T-cell (primary cell): Measurements from ENCODE around the gene SOX10. TPM values are rescaled to one million over a fixed set of nuclear protein-coding genes. Genes with fewer than 3 reads are reported as not detected.

Experiments used
- ATAC-seq, 4 experiments: fragments of 200-7000 bp in 3 of 4; fragments of 150-1000 bp in 1 of 4; cut with Tn5 transposase; replicated peaks in 1 of 4; 1 replicate in 3 of 4; 2 replicates in 1 of 4; pipeline ENCODE4 v1.10.0; 2021; ENCODE audit warnings: moderate library complexity in 3 of 4, mild to moderate bottlenecking in 2 of 4, moderate number of reproducible peaks in 1 of 4
- CTCF ChIA-PET, 2 donors: fragments of 300-600 bp; sonication (Branson Sonifier 250); formaldehyde crosslinking; loops; one replicate each; lab custom pipeline; 2022; ENCODE audit warnings: antibody characterized with exemption in 2 of 2; lab: Charles Lee
- POLR2A ChIA-PET, 2 donors: fragments of 300-600 bp; sonication (Branson Sonifier 250); formaldehyde crosslinking; loops; one replicate each; lab custom pipeline; 2022; ENCODE audit warnings: antibody characterized with exemption in 2 of 2; lab: Charles Lee
- DNase-seq, 35 experiments: peaks; one replicate each; pipeline versions ENCODE4 v3.0.0 to v3.0.0-alpha.2; 2013 to 2023
- H3K27ac ChIP-seq: one replicate; pipeline ENCODE4 v1.5.1; 2013; ENCODE audit warnings: low read length
- H3K27me3 ChIP-seq, 2 experiments: replicated peaks in 1 of 2; 1 replicate in 1 of 2; 2 replicates in 1 of 2; pipeline versions ENCODE4 v1.6.1 to v1.7.0; 2013; ENCODE audit warnings: low read length in 1 of 2, mixed read lengths in 1 of 2; ENCODE audit not compliant: control insufficient read depth in 2 of 2, insufficient read depth in 2 of 2; ENCODE audit errors: extremely low read depth in 1 of 2
- H3K36me3 ChIP-seq, 2 donors: 1 replicate in 1 of 2; 2 replicates in 1 of 2; pipeline versions ENCODE4 v1.6.1 to v1.7.0; 2013; ENCODE audit warnings: low read length in 1 of 2; ENCODE audit not compliant: control insufficient read depth in 2 of 2, insufficient read depth in 1 of 2; ENCODE audit errors: extremely low read depth in 1 of 2
- H3K4me1 ChIP-seq, 2 experiments: 1 replicate in 1 of 2; 2 replicates in 1 of 2; pipeline versions ENCODE4 v1.6.1 to v1.7.0; 2013; ENCODE audit warnings: low read length in 2 of 2, mixed read lengths in 1 of 2; ENCODE audit not compliant: insufficient read depth in 2 of 2, control insufficient read depth in 1 of 2; ENCODE audit errors: extremely low read depth in 1 of 2
- H3K4me3 ChIP-seq, 2 donors: 1 replicate in 1 of 2; 2 replicates in 1 of 2; pipeline versions ENCODE4 v1.5.1 to v1.7.0; 2013; ENCODE audit warnings: mild to moderate bottlenecking in 2 of 2, low read length in 1 of 2, moderate library complexity in 1 of 2; ENCODE audit not compliant: control insufficient read depth in 1 of 2; ENCODE audit errors: extremely low read depth in 1 of 2
- H3K9me3 ChIP-seq: 2 replicates; pipeline ENCODE4 v1.7.0; 2013
- H3K27ac Mint-ChIP-seq, 2 donors: one replicate each; pipeline ENCODE4 v1.8.0; 2020 to 2021; ENCODE audit warnings: mild to moderate bottlenecking in 2 of 2, mixed read lengths in 2 of 2
- H3K27me3 Mint-ChIP-seq, 2 donors: one replicate each; pipeline ENCODE4 v1.8.0; 2021 to 2022; ENCODE audit warnings: mixed read lengths in 2 of 2
- H3K36me3 Mint-ChIP-seq: one replicate; pipeline ENCODE4 v1.8.0; 2021; ENCODE audit warnings: mixed read lengths
- H3K4me1 Mint-ChIP-seq, 3 donors: one replicate each; pipeline ENCODE4 v1.8.0; 2020 to 2022; ENCODE audit warnings: mixed read lengths in 3 of 3, mild to moderate bottlenecking in 1 of 3
- H3K4me3 Mint-ChIP-seq, 3 donors: one replicate each; pipeline ENCODE4 v1.8.0; 2020 to 2022; ENCODE audit warnings: mild to moderate bottlenecking in 3 of 3, mixed read lengths in 3 of 3, moderate library complexity in 3 of 3
- H3K9me3 Mint-ChIP-seq, 3 donors: one replicate each; pipeline ENCODE4 v1.8.0; 2020 to 2022; ENCODE audit warnings: mixed read lengths in 3 of 3
- WGBS: methylation state at CpG from one replicate; pipeline ENCODE4 v1.1.5; 2013; ENCODE audit warnings: missing lambda C conversion rate; ENCODE audit not compliant: insufficient coverage; 5-methylcytosine and 5-hydroxymethylcytosine counted together
- total RNA-seq, 35 experiments: library from RNA in 6 of 35; stranded (reverse) in 6 of 35; fragments of 120-200 nt in 1 of 35; gene quantifications; one replicate each; pipeline versions ENCODE4 v1.2.1 to v1.2.4 and lab custom pipeline; 2013 to 2026

SOX10 gene
- total RNA-seq, 5 donors from 2014 or later (not counting 1 experiment from before 2014, with no cell fraction given) = not detected

GRCh38 chr22:37989146-37990045 lies 5.0 kb upstream of the SOX10 start:
- Histone ChIP-seq H3K27ac (no peak overlapping the region), H3K4me3 (no peak overlapping the region), H3K9me3 (no peaks in the 10 kb centered on the region), H3K36me3 (no peaks in the 10 kb centered on the region), H3K27me3 (no peaks in the 10 kb centered on the region), H3K4me1 (peaks cover 0 to 19% of the 10 kb centered on the region in 2 experiments)
- no peak overlapping the region for H3K4me3 Mint-ChIP-seq
- no peak overlapping the region for H3K27ac Mint-ChIP-seq
- ATAC-seq (no peak), DNase-seq (no peak)
- CTCF ChIA-PET = no interaction called here
- H3K36me3 Mint-ChIP-seq = peaks cover 3% of the 10 kb centered on the region
- 87% methylated on average over 9 of the region's 14 CpGs for WGBS
- POLR2A ChIA-PET = no interaction called here
- H3K9me3 Mint-ChIP-seq = no peaks in the 10 kb centered on the region
- H3K27me3 Mint-ChIP-seq = no peaks in the 10 kb centered on the region
- H3K4me1 Mint-ChIP-seq = peaks cover 0 to 6% (median 2%) of the 10 kb centered on the region in 3 donors

- no CpG with 5 or more reads among the region's 7 CpGs for WGBS
- no peaks in the 10 kb centered on the region for H3K4me1 ChIP-seq
- H3K27ac Mint-ChIP-seq = no peak overlapping the region
Observed at GRCh38 chr22:37986371-37986770, 2.0 kb upstream of the SOX10 start.

GRCh38 chr22:37985751-37986281 lies 1.5 kb upstream of the SOX10 start:
- whole genome bisulfite sequencing = 99% methylated on average over 15 of the region's 27 CpGs
- H3K9me3 ChIP-seq = no peaks in the 10 kb centered on the region
- Mint-ChIP-seq H3K4me3 (no peak overlapping the region), H3K9me3 (no peaks in the 10 kb centered on the region), H3K27ac (no peak overlapping the region), H3K4me1 (no peaks in the 10 kb centered on the region), H3K36me3 (no peaks in the 10 kb centered on the region), H3K27me3 (no peaks in the 10 kb centered on the region)
- no peak overlapping the region for H3K4me3 ChIP-seq
- ATAC-seq (no peak), DNase-seq (no peak)
- H3K27me3 ChIP-seq = no peaks in the 10 kb centered on the region
- ChIA-PET CTCF (interaction anchor here in 1 of 2 donors (0.7 kb wide), 1 partner anchor 648 kb away, joined by 5 read pairs; no protein-coding TSS in a partner anchor), POLR2A (no interaction called here)
- H3K27ac ChIP-seq = no peak overlapping the region
- no peaks in the 10 kb centered on the region for H3K4me1 ChIP-seq
- H3K36me3 ChIP-seq = no peaks in the 10 kb centered on the region

More at GRCh38 chr22:37986371-37986770, 2.0 kb upstream of the SOX10 start:
- Mint-ChIP-seq H3K4me1 (no peaks in the 10 kb centered on the region), H3K36me3 (no peaks in the 10 kb centered on the region), H3K27me3 (no peaks in the 10 kb centered on the region), H3K9me3 (no peaks in the 10 kb centered on the region), H3K4me3 (no peak overlapping the region)
- H3K4me3 ChIP-seq = no peak overlapping the region
- H3K27me3 ChIP-seq = no peaks in the 10 kb centered on the region
- H3K36me3 ChIP-seq = no peaks in the 10 kb centered on the region
- H3K9me3 ChIP-seq = no peaks in the 10 kb centered on the region
- ChIA-PET POLR2A (no interaction called here), CTCF (interaction anchor here in 1 of 2 donors (0.7 kb wide), 1 partner anchor 647 kb away, joined by 5 read pairs; no protein-coding TSS in a partner anchor)
- H3K27ac ChIP-seq = no peak overlapping the region
- ATAC-seq (no peak), DNase-seq (no peak)

- Histone ChIP-seq H3K4me3 (no peak overlapping the region), H3K27ac (no peak overlapping the region), H3K36me3 (no peaks in the 10 kb centered on the region), H3K4me1 (no peaks in the 10 kb centered on the region), H3K9me3 (no peaks in the 10 kb centered on the region), H3K27me3 (no peaks in the 10 kb centered on the region)
- H3K27me3 Mint-ChIP-seq = no peaks in the 10 kb centered on the region
- H3K9me3 Mint-ChIP-seq = no peaks in the 10 kb centered on the region
- POLR2A ChIA-PET = no interaction called here
- CTCF ChIA-PET = no interaction called here
- no peak overlapping the region for H3K4me3 Mint-ChIP-seq
- H3K27ac Mint-ChIP-seq = no peak overlapping the region
- WGBS = 93% methylated on average over 3 of the region's 9 CpGs
- H3K36me3 Mint-ChIP-seq = peaks cover 5% of the 10 kb centered on the region
- H3K4me1 Mint-ChIP-seq = no peaks in the 10 kb centered on the region
- ATAC-seq = no peak
- DNase-seq = no peak
Observed at GRCh38 chr22:37985050-37985585, 763 bp upstream of the SOX10 start.

GRCh38 chr22:37982938-37983859 lies 1.2 kb downstream of the SOX10 start:
- ATAC-seq (no peak), DNase-seq (no peak)
- Histone ChIP-seq H3K27ac (no peak overlapping the region), H3K36me3 (no peaks in the 10 kb centered on the region), H3K9me3 (no peaks in the 10 kb centered on the region), H3K27me3 (no peaks in the 10 kb centered on the region), H3K4me1 (no peaks in the 10 kb centered on the region), H3K4me3 (no peak overlapping the region)
- Mint-ChIP-seq H3K4me3 (no peak overlapping the region), H3K27ac (no peak overlapping the region), H3K36me3 (peaks cover 9% of the 10 kb centered on the region), H3K9me3 (no peaks in the 10 kb centered on the region), H3K4me1 (no peaks in the 10 kb centered on the region), H3K27me3 (no peaks in the 10 kb centered on the region)
- ChIA-PET POLR2A (no interaction called here), CTCF (interaction anchor here in 1 of 2 donors (0.7 kb wide), 1 partner anchor 1171 kb away, joined by 3 read pairs; no protein-coding TSS in a partner anchor)
- WGBS = 93% methylated on average over 64 of the region's 84 CpGs
